Subcutaneous adipose tissue (tissue), 4 donors: ENCODE data around the gene PCYT2. TPM values are rescaled to one million over a fixed set of nuclear protein-coding genes. Genes with fewer than 3 reads are reported as not detected.

Experiments
- total RNA-seq, 4 donors: library from RNA; depleted of rRNA; stranded (reverse); fragments of >200 nt; gene quantifications; one replicate each; pipeline ENCODE4 v1.1.0, GENCODE V29; 2016
- TF ChIP-seq, protein P1 (sequence below): fragments of 450-650 bp; IDR thresholded peaks from one replicate; pipeline ENCODE4 v1.5.1; 2016; ENCODE audit warnings: low read depth, mild to moderate bottlenecking, control low read depth, antibody characterized with exemption, moderate library complexity

Gene PCYT2
- 100 to 1,000 TPM in 1 of 4 donors, 10 to 100 TPM in 3; 23.8 to 130 (median 39.7) TPM for total RNA-seq

DNA sequence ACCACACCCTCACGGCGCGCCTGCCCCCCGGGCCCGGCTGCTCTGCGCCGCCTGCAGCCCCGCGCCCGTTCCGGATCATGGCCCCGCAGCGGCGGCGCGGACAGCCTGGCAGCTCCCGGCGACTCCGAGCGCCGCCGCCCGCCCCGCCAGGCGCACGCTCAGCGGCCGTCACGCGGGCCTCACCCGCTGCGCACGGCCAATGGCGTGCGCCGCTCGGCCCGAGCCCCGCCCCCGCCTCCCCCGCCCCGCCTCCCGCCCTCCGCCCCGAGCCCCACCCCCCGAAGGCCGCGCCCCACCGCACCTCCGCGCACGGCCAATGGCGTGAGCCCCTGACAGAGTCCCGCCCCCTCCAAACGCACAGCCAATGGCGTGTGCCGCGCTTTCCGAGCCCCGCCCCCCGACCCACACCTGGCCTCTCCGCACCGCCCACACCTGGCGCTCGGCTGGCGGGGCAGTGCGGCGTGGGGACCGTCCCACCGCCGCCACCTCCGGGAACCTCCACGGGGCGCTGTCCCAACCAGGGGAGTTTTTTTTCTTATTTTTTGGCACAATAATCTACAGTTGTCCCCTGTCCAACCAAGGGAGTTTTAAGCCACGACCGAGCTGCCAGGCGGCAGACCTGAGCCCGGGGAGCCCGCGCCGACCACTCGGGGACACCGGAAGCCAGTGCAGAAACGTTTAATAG lies at the start of gene PCYT2:
Gene PCYT2, minus strand, starts transcription at position 123 of the 685 bp plus-strand sequence. Its CDS starts 44 bp downstream, at position 79.
- TF ChIP-seq, protein P1, sequence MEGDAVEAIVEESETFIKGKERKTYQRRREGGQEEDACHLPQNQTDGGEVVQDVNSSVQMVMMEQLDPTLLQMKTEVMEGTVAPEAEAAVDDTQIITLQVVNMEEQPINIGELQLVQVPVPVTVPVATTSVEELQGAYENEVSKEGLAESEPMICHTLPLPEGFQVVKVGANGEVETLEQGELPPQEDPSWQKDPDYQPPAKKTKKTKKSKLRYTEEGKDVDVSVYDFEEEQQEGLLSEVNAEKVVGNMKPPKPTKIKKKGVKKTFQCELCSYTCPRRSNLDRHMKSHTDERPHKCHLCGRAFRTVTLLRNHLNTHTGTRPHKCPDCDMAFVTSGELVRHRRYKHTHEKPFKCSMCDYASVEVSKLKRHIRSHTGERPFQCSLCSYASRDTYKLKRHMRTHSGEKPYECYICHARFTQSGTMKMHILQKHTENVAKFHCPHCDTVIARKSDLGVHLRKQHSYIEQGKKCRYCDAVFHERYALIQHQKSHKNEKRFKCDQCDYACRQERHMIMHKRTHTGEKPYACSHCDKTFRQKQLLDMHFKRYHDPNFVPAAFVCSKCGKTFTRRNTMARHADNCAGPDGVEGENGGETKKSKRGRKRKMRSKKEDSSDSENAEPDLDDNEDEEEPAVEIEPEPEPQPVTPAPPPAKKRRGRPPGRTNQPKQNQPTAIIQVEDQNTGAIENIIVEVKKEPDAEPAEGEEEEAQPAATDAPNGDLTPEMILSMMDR, result no peak

DNA sequence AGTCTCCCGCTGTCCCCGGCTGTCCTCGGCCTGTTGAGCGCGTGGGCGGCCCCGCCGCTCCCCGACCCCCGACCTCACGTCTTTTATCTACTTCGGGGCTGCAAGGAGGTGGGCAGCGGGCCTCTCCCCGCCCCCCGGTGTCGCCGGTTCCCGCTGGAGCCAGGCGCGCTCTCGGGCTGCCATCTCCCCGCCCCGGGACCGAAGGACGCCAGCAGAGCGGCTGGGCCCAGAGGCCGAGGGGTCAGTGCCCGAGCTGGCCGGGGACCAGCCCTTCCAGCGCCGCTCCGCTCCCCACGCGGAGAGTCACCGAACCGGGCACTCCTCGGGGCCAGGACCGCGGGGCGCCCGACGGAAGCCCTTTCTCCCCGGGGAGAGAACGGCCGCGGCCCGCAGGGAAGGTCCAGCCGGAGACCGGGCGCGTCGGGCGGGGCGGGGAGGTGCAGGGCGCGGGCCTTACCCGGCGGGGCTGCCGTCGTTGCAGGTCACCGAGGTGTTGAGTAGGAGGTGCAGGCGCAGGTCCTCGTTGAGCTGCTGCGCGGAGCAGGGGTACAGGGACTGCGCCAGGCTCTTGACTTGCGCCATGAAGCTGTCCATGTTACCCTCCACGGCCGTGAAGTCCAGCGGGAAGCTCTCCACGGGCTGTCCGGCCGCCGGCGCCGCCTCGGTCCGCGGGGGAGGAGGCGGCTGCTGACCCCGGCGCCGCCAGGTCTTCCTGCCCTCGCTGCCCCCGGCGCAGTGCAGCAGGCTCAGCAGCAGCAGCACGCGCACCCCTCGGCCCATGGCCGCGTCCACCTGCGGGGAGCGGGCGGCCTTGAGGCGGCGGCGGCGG lies 49.1 kb upstream of the PCYT2 start:
- TF ChIP-seq, protein P1, result no peak

DNA sequence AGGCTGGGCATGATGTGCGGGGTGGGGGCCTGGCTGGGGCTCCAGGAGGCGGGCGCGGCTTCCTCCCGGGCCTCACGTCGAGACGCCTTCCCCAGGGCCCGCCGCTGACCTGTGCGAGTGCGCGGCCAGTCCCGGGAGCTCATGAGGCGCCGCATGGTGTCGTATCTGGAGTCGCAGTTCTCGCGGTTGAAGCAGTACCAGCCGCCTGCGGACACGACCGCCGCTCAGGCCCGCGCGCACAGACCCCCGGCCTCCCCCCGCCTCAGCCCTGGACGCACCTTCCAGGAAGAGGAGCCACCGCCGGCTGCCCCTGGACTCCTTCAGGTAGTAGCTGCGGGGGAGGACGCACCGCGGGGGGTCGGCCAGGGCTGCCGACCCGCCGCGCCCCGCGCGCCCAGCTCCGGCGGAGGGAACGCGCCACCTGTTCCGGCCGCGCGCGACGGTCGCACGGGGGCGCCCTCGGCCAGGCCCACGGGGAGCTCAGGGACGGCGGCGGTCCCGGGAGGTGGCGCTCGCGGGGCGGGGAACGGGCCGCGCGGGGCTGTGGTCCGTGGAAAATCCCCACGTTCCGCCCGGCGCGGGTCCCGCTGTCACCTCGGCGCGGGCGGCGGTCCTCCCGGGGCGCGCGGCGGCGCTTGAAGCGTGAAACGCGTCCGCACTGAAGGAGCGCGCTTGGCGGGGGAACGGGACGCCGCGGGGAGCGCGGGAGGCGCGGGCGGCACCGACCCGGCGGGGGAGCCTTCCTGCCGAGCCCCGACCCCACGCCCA lies 48.3 kb upstream of the PCYT2 start:
- TF ChIP-seq, protein P1, result no peak

DNA sequence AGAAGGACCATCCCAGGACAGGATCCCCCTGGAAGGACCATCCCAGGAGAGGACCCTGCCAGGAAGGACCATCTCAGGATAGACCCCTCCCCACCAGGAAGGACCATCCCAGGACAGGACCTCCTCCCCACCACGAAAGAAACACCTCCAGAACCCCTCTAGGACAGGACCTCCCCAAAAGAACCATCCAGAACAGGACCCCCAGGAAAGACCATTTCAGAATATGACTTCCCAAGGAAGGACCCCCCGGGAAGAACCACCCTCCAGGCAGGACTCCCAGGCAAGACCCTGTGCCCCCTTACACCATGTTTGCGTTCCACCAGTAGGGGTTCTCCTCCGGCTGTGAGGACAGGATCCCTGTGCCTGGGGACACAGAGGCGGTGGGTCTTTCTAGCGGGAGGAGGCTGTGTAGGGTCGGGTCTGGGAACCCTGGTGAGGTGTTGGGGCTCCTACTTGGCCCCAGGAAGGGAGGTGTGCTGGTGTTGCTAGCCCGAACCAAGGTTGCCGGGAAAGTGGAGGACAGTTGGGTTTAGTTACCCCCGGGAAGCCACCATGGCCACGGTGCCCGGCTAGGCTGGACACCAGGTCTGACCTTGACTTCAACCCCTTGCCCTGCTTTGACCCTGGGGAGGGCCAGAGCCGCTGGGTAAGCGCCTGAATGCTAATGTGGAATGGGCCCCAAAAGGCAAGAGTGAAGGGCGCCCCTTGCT lies 47.6 kb upstream of the PCYT2 start:
- TF ChIP-seq, protein P1, result no peak

DNA sequence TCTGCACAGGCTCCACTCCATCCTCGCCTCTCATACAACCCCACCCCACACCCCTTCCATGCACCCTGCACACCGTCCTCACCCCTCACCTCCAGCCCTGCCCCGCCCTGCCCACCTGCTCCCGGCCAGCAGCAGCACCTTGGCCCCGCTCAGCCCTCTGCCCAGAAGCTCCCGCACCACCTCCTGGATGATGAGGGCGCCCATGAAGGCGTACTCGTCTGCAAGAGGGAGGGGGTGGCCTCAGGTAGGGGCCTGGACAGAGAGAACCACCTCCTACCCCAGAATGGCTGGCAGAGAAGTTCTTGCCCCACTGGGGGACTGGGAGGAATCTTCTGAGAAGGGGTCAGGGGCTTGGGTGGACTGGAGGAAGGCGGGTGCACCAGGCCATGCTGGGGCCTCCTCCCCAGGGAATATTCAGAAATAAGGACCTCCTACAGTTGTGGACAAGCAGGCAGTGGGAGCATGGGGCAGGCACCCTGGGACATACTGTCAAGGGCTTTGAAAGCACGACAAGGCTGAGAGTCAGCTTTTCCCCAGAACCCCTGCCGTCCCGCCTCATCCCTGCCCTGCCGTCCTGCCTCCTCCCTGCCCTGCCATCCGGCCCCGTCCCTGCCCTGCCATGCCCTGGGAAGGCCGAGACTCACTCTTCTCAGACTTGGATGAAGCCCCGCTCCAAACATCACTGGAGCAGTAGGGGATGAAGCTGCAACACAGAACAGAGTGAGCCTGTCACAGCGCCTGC lies 46.7 kb upstream of the PCYT2 start:
- TF ChIP-seq, protein P1, result no peak
